K562 (cell line): ENCODE data around the gene NKAPL. TPM values are rescaled to one million over a fixed set of nuclear protein-coding genes. Genes with fewer than 3 reads are reported as not detected.

ENCODE experiments used
- CEBPB ChIP-seq: fragments of 450-650 bp; IDR thresholded peaks from 2 replicates; pipeline ENCODE4 v1.6.1; 2016; ENCODE audit warnings: missing genetic modification characterization, missing compliant biosample characterization
- DPF2 ChIP-seq: fragments of 450-650 bp; IDR thresholded peaks from 2 replicates; pipeline ENCODE4 v1.6.1; 2016
- LEF1 ChIP-seq: fragments of 450-650 bp; IDR thresholded peaks from 2 replicates; pipeline ENCODE4 v1.6.1; 2016; ENCODE audit warnings: mild to moderate bottlenecking
- NFE2 ChIP-seq: IDR thresholded peaks from 2 replicates; pipeline ENCODE4 v1.6.1; 2014; ENCODE audit warnings: antibody characterized with exemption, low read depth
- NFIC ChIP-seq: fragments of 450-650 bp; IDR thresholded peaks from 2 replicates; pipeline ENCODE4 v1.6.1; 2017; ENCODE audit warnings: mild to moderate bottlenecking, inconsistent platforms
- NONO ChIP-seq, 2 experiments: fragments of 200-400 bp in 1 of 2; fragments of 450-650 bp in 1 of 2; formaldehyde crosslinking in 1 of 2; IDR thresholded peaks; 2 replicates each; pipeline ENCODE4 v1.6.1; 2017; ENCODE audit warnings: low read depth in 2 of 2, mild to moderate bottlenecking in 2 of 2, moderate library complexity in 2 of 2, low read length in 1 of 2
- OTX1 ChIP-seq: fragments of 450-650 bp; formaldehyde crosslinking; IDR thresholded peaks from 2 replicates; pipeline ENCODE4 v1.4.0; 2022; ENCODE audit warnings: mild to moderate bottlenecking
- POLR2AphosphoS5 ChIP-seq: IDR thresholded peaks from 2 replicates; pipeline ENCODE4 v1.6.1; 2011; ENCODE audit warnings: mild to moderate bottlenecking, low read depth, low read length, moderate library complexity; ENCODE audit not compliant: control insufficient read depth, insufficient read depth
- SMAD1 ChIP-seq: fragments of 150-350 bp; IDR thresholded peaks from 2 replicates; pipeline ENCODE4 v1.6.1; 2014; ENCODE audit warnings: low read length, low read depth; ENCODE audit not compliant: partially characterized antibody
- ZNF121 ChIP-seq: sonication (generic); formaldehyde crosslinking; conservative IDR thresholded peaks from 2 replicates; pipeline ENCODE4 v1.8.0; 2022; ENCODE audit warnings: missing genetic modification reagents
- polyA plus RNA-seq, 8 experiments: library from polyadenylated mRNA; depleted of rRNA in 4 of 8; stranded (reverse) in 5 of 8; unstranded in 3 of 8; fragments of >200 nt; fragmentation: Nextera tagmentation in 2 of 8; fragmentation: Illumina TruSeq in 1 of 8; extraction: Ambion mirVana in 2 of 8; extraction: Trizol in 1 of 8; gene quantifications; 2 replicates each; pipeline versions ENCODE4 v1.2.1 to v1.2.3, GENCODE V29; 2011 to 2014; ENCODE audit warnings: inconsistent platforms in 1 of 8, missing spikeins in 1 of 8
- total RNA-seq, 7 experiments: library from RNA; depleted of rRNA in 6 of 7; stranded (reverse); fragments of >200 nt in 6 of 7; fragmentation: Illumina TruSeq in 2 of 7; extraction: Trizol in 2 of 7; gene quantifications; 2 replicates each; pipeline versions ENCODE4 v1.2.1 to v1.2.3, GENCODE V29; 2011 to 2021; ENCODE audit warnings: low replicate concordance in 1 of 7
- TF ChIP-seq, protein P1 (sequence below): IDR thresholded peaks from 2 replicates; pipeline ENCODE4 v1.6.1; 2012; ENCODE audit warnings: low read depth, low read length, improper control_type of control experiment, borderline replicate concordance
- TF ChIP-seq, protein P2 (sequence below): IDR thresholded peaks from 3 replicates; pipeline ENCODE4 v1.6.1; 2011; ENCODE audit warnings: borderline replicate concordance, mild to moderate bottlenecking, moderate library complexity; ENCODE audit not compliant: insufficient read length; ENCODE audit errors: extremely low read depth
- TF ChIP-seq, protein P3 (sequence below): fragments of 450-650 bp; IDR thresholded peaks from 2 replicates; pipeline ENCODE4 v1.6.1; 2017; ENCODE audit warnings: antibody characterized with exemption, mild to moderate bottlenecking
- TF ChIP-seq, protein P4 (sequence below): conservative IDR thresholded peaks from 2 replicates; pipeline ENCODE4 v1.6.1; 2011; ENCODE audit warnings: low read depth, mild to moderate bottlenecking, low read length; ENCODE audit not compliant: control insufficient read depth

The NKAPL gene
- total and polyA plus RNA-seq, 9 of the 15 experiments (the other 6 are each of a cell fraction or from before 2014, with no cell fraction given): not detected

DNA sequence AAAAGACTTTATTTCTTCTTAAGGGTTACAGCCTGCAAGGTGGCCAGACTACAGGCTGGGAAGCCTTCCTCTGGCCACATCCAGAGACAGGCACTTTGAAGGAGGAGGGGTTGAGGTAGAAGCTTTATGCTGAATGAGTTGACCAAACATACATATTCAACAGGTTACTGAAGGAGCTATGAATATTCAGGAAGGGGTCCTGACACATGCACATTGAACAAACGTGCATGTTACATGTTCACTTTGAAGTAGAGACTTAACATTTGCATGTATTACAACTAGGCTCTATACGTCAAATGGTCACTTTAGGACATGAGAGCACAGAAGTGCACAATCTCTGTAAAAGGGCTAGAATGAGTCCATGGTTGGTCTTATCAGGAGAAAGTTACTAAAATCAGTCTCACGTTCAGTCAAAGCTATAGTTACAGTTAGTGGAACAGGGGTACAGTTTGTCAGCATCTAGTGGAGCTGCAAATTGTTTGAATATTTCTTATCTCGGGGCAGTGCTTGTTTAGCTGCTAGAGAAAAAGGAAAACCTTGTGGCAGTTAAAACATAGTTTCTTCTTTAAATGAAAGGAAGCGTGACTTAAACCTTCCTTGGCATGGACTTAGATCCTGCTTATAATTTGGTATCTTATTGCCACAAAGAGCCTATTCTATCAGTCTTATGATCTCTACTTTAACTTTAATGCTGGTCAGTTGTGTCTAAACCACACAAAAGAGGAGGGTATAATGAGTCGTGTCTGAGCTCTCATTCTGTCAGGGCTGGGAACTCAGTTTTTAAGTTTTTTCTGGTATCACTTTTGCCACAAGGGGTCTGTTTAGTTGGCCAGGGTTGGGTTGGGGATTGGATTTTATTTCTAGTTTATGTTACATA is 38.6 kb upstream of the NKAPL start (continued):
- TF ChIP-seq, protein P1, sequence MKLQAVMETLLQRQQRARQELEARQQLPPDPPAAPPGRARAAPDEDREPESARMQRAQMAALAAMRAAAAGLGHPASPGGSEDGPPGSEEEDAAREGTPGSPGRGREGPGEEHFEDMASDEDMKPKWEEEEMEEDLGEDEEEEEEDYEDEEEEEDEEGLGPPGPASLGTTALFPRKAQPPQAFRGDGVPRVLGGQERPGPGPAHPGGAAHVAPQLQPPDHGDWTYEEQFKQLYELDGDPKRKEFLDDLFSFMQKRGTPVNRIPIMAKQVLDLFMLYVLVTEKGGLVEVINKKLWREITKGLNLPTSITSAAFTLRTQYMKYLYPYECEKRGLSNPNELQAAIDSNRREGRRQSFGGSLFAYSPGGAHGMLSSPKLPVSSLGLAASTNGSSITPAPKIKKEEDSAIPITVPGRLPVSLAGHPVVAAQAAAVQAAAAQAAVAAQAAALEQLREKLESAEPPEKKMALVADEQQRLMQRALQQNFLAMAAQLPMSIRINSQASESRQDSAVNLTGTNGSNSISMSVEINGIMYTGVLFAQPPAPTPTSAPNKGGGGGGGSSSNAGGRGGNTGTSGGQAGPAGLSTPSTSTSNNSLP: peak; percentile 29; the same call in 1 of the 2 replicates
- TF ChIP-seq OTX1 (CRISPR knock-in tag): 0 out of 2 replicates have a peak, but pooled peaks have one; percentile 53
- TF ChIP-seq, protein P2, sequence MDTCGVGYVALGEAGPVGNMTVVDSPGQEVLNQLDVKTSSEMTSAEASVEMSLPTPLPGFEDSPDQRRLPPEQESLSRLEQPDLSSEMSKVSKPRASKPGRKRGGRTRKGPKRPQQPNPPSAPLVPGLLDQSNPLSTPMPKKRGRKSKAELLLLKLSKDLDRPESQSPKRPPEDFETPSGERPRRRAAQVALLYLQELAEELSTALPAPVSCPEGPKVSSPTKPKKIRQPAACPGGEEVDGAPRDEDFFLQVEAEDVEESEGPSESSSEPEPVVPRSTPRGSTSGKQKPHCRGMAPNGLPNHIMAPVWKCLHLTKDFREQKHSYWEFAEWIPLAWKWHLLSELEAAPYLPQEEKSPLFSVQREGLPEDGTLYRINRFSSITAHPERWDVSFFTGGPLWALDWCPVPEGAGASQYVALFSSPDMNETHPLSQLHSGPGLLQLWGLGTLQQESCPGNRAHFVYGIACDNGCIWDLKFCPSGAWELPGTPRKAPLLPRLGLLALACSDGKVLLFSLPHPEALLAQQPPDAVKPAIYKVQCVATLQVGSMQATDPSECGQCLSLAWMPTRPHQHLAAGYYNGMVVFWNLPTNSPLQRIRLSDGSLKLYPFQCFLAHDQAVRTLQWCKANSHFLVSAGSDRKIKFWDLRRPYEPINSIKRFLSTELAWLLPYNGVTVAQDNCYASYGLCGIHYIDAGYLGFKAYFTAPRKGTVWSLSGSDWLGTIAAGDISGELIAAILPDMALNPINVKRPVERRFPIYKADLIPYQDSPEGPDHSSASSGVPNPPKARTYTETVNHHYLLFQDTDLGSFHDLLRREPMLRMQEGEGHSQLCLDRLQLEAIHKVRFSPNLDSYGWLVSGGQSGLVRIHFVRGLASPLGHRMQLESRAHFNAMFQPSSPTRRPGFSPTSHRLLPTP: no peak
- no peak for TF ChIP-seq ZNF121 (CRISPR knock-in tag)
- peak; percentile 57 for TF ChIP-seq DPF2
- peak in 1 of 2 experiments; percentile 69; a peak in 1 of 4 replicates for TF ChIP-seq NONO (IDR thresholded peaks at IDR 0.05; ENCODE audit: low read depth in 2 of 2, low read length in 1 of 2)
- TF ChIP-seq NFE2: no peak
- TF ChIP-seq LEF1: no peak; the same call in 1 of the 2 replicates
- TF ChIP-seq, protein P3, sequence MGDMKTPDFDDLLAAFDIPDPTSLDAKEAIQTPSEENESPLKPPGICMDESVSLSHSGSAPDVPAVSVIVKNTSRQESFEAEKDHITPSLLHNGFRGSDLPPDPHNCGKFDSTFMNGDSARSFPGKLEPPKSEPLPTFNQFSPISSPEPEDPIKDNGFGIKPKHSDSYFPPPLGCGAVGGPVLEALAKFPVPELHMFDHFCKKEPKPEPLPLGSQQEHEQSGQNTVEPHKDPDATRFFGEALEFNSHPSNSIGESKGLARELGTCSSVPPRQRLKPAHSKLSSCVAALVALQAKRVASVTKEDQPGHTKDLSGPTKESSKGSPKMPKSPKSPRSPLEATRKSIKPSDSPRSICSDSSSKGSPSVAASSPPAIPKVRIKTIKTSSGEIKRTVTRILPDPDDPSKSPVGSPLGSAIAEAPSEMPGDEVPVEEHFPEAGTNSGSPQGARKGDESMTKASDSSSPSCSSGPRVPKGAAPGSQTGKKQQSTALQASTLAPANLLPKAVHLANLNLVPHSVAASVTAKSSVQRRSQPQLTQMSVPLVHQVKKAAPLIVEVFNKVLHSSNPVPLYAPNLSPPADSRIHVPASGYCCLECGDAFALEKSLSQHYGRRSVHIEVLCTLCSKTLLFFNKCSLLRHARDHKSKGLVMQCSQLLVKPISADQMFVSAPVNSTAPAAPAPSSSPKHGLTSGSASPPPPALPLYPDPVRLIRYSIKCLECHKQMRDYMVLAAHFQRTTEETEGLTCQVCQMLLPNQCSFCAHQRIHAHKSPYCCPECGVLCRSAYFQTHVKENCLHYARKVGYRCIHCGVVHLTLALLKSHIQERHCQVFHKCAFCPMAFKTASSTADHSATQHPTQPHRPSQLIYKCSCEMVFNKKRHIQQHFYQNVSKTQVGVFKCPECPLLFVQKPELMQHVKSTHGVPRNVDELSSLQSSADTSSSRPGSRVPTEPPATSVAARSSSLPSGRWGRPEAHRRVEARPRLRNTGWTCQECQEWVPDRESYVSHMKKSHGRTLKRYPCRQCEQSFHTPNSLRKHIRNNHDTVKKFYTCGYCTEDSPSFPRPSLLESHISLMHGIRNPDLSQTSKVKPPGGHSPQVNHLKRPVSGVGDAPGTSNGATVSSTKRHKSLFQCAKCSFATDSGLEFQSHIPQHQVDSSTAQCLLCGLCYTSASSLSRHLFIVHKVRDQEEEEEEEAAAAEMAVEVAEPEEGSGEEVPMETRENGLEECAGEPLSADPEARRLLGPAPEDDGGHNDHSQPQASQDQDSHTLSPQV: peak; percentile 62; the same call in 1 of the 2 replicates
- TF ChIP-seq CEBPB (tag): no peak
- TF ChIP-seq POLR2AphosphoS5: peak; percentile 98
- peak; percentile 59 for TF ChIP-seq SMAD1
- peak; percentile 17; the same call in 1 of the 2 replicates for TF ChIP-seq NFIC
- TF ChIP-seq, protein P4, sequence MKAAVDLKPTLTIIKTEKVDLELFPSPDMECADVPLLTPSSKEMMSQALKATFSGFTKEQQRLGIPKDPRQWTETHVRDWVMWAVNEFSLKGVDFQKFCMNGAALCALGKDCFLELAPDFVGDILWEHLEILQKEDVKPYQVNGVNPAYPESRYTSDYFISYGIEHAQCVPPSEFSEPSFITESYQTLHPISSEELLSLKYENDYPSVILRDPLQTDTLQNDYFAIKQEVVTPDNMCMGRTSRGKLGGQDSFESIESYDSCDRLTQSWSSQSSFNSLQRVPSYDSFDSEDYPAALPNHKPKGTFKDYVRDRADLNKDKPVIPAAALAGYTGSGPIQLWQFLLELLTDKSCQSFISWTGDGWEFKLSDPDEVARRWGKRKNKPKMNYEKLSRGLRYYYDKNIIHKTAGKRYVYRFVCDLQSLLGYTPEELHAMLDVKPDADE: no peak; the same call in 1 of the 2 replicates
